ENCODE data around the gene EML6.
A peak's percentile ranks its signal among the peaks of the same experiment; 100 is the strongest.

Gene EML6

GRCh38 chr2:54952978-54953456 lies 229.6 kb downstream of the EML6 start:
- DNase-seq, result no peak

DNA sequence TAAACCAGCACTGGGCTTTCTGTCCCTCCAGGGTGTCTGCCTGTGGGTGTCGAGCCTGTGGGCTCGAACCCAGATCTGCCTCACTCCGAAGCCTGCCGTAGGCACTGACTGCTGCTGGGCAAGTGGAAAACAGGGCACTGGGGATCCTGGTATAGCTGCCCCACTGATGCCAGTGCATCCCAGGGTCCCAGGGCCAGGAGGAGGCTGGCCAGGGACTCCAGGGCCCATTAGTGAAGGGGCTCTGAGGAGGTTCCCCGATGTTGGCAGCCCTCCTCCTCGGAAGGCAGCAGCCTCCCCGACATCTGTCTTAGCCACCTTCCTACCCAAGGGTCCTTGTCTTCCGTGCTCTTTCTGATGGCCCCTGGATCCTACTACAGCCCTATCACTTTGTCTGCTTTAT lies 230.7 kb downstream of the EML6 start:
- DNase-seq, result no peak

DNA sequence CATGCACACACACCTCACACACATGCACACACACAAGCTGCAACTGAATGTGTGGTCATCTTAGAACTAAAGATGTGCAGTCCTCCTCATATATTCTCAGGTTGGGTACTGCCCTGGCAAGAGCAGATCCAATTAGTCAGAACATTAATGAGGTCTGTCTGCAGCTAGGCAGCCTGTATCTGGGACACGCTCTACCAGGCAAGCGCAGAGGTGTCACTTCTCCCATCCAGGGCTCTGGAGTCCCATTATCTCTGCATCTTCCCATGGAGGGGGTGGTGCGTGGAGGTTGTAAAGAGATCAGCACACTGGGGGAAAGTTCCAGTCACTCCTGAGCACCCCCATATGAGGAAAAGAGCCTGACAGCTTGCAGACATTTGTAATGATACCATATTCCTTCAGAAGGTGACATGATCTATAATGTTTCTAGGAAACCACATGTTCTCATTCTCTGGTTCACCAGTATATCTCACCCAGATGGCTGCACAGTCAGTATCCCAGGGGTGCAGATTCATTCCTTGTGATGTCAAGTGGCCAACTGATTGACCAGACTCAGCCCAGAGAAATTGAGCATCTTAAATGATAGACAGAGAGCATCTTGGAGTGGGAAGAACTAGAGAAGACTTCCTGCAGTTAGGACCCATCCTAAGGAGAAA lies 231.4 kb downstream of the EML6 start:
- DNase-seq, result no peak

GRCh38 chr2:54955358-54956110 lies 232.1 kb downstream of the EML6 start:
- no peak for DNase-seq

DNA sequence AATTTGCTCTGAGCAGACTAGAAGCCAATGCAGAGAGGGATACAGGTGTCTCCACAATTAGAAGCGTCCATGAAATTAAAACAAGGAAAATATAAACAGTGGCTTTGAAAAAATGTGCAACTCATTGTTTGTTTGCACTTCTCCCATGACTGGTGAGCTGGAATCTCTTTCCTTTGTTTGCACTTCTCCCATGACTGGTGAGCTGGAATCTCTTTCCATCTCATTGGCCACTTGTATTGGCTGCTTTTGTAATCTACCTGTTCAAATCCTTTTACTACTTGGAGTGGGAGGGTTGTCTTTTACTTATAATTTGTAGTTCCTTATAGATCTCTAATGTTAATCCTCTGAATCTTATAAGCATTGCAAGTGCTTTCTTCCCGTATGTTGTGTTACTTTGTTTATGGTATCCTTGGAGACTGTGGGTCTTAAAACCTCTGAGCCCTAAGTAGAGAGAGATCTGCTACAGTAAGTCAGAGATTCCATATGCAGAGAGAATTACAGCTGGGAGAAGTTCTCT lies 232.7 kb downstream of the EML6 start:
- no peak for DNase-seq

- DNase-seq, result peak; percentile 93
These were observed 234.0 kb downstream of the EML6 start for GRCh38 chr2:54957321-54957999.

DNA sequence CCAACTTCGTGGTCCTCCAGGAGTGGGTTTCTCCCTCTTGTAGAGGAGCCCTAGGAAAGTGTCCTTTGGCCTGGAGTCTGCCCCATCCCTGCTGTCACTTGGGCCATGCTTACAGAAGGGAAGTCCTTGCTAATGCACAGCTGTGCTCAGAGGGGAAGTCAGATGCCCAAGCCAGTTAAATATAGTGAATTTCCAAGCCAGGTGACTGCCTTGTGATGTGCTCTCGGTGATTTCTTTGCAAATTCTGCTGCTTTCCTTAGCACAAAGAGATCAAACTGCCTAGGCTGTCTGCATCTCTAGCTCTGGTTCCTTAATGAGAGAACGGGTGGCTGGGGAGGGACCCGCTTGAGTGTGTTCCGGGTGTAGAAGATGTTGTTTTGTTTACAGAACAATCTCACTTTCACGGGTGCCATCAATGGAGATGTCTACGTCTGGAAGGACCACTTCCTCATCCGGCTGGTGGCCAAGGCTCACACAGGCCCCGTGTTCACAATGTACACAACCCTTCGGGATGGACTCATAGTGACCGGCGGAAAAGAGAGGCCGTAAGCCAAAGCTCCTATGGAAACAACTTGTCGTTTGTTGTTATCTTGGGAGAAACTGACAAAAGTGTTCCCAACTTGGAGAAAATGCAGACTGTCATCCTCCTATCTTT lies 235.4 kb downstream of the EML6 start:
- DNase-seq, result no peak

- DNase-seq, result peak; percentile 49
These were observed 236.7 kb downstream of the EML6 start for GRCh38 chr2:54960164-54960563.

DNA sequence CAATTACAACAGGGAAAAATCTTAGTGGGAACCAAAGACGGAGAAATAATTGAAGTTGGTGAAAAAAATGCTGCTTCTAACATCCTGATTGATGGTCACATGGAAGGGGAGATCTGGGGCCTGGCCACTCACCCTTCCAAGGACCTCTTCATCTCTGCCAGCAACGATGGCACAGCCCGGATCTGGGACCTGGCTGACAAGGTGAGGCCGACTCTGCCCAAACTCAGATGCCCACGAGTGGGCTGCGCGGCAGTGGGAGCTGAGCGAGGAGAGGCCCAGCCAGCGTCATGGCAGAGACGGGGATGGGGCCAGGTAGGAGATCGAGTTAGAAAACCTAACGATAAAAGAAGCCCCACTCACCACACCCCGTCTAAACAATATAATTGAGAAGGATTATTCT lies 239.0 kb downstream of the EML6 start:
- DNase-seq, result no peak

- no peak for DNase-seq
These were observed 239.5 kb downstream of the EML6 start for GRCh38 chr2:54962935-54963440.

GRCh38 chr2:54963476-54963875 lies 240.0 kb downstream of the EML6 start:
- DNase-seq, result no peak

DNA sequence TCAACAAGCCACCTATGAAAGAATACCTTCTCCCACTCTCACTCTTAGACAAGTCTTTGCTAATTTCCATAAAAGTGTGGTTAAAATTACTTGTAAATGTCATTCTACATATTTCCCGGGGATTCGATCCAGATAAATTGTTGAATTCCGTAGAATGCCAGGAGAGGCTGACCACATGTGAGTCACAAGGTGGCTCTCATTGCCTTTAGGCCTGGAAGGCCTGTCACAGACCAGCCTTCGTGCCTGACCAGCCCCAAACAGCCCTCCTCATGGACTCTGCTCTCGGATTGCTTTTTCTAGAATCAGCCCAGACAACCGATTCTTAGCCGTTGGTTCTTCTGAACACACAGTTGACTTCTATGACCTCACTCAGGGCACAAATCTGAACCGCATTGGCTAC lies 240.8 kb downstream of the EML6 start:
- no peak for DNase-seq

DNA sequence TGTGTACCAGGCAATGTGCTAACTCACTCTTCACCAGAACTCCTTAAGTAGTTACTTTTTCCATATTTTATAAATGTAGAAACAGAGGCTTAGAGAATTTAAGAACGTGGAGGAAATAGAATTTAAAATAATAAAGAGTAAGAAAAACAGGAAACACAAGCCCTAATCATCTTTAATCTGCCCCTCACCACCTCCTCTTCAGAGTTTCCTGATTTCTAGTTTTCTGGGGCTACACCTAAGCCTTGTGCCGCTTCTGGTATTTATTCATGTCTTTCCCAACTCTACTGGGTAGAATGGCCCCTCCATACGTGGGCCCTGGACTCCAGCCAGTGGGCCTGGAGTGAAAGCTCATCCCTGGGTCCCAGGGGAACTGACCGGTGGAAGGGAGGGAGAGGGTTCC lies 241.4 kb downstream of the EML6 start:
- no peak for DNase-seq

DNA sequence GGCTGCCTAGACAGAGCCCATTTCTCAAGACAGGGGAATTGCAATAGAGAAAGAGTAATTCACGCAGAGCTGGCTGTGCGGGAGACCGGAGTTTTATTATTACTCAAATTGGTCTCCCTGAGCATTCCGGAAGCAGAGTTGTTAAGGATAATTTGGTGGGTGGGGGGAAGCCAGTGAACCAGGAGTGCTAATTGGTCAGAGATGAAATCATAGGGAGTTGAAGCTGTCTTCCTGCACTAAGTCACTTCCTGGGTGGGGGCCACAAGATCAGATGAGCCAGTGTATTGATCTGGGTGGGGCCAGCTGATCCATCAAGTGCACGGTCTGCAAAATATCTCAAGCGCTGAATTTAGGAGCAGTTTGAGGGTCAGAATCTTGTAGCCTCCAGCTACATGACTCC lies 242.0 kb downstream of the EML6 start:
- DNase-seq, result no peak

GRCh38 chr2:54966165-54966832 lies 242.8 kb downstream of the EML6 start:
- no peak for DNase-seq

DNA sequence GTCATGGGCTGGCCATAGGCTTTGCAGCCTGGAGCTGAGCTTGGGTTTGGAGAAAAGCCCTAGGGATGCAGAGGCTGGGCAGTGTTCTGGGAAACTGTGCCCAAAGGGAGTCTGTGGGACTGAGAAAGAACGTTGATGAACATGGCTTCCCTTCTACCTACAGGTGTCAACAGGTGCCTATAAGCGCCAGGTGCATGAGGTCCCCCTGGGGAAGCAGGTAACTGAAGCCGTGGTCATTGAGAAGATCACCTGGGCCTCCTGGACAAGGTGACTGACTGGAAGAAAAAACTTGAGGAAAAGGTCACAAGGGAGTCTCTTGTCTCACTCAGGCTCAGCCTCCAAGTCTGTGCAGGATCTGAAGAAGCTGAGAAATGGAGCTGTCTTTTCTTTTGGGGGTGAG lies 243.4 kb downstream of the EML6 start:
- no peak for DNase-seq

DNA sequence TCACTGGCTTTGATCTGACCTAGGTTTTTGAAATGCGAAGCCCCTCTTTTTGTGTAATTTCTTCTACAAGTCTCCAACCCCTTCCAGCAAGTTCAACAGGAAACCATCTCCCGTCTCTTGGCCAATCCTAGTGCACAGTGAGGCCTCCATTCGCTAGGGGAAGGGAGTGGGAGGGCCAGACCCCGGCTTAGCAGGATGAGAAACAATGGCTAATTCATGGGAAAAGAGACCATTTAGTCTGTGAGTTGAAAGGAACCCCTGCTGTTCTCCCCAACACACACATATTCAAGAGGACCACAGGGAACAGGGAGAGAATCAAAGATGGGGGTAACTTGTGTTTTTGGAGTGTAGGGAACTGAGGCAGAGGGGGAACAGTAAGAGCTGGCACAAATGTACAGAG lies 243.8 kb downstream of the EML6 start:
- DNase-seq, result no peak

- DNase-seq, result no peak
These were observed 244.4 kb downstream of the EML6 start for GRCh38 chr2:54967759-54968365.

DNA sequence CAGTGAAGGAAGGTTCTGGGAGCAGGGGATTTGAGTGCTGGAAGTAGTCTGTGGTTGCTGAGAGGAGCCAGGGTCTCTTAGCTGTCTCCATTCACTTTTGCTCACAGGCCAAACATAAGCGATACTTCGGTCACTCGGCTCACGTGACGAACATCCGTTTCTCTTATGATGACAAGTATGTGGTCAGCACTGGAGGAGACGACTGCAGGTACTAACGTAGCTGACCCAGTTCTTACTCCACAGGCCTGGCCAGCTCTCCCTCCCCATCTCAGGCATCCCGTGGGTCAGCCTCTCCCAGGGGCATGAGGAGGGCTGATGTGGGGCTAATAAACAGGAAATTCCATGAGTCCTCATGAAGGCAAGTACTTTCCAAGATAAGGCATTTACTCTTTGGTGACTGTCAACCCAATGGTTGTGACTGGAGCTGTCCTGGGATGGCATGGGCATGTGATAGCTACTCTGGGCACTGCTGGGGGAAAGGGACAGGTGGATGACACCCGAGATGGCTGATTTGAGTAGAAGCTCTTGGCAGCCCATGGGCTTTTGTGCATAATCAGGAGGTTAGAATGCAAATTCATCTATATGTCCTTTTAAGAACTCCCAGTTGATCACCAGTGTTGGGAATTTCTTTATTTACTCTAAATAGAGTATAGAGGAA lies 245.2 kb downstream of the EML6 start:
- DNase-seq, result no peak

DNA sequence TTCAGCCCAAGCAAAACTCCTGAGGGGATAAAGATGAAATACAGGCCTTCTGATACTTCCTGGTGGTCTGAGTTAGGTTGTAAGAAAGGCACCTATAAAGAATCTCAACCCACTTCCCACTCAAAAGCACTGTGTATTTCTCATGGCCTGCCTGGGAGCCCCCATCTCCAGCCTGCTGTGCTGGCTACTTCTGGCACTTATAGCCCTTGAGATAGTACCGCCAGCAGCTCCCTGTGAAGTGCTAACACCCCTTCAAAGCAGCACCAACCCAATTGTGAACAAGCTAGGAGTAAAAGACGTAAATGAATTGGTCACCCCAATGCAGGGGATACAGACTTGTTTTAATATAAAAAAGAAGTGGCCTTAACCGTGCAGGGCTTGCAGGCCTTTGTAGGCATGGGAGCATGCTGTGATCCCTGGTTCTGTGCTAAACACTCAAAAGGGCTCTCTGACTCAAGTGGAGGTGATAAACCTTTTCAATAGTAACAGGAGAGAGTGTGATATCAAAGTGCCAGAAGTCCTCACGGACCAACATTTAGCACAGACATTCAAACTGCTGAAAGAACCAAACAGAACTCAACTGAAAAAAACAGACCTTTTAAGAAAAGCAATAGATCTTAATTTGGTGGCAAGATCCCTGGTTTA lies 246.0 kb downstream of the EML6 start:
- no peak for DNase-seq

GRCh38 chr2:54969940-54970338 lies 246.5 kb downstream of the EML6 start:
- no peak for DNase-seq

All from NCI-H2171 treated with DMSO at 0.1 percent for 48 hours (cell line).